Measurements from ENCODE around the gene CAV1.

DNA sequence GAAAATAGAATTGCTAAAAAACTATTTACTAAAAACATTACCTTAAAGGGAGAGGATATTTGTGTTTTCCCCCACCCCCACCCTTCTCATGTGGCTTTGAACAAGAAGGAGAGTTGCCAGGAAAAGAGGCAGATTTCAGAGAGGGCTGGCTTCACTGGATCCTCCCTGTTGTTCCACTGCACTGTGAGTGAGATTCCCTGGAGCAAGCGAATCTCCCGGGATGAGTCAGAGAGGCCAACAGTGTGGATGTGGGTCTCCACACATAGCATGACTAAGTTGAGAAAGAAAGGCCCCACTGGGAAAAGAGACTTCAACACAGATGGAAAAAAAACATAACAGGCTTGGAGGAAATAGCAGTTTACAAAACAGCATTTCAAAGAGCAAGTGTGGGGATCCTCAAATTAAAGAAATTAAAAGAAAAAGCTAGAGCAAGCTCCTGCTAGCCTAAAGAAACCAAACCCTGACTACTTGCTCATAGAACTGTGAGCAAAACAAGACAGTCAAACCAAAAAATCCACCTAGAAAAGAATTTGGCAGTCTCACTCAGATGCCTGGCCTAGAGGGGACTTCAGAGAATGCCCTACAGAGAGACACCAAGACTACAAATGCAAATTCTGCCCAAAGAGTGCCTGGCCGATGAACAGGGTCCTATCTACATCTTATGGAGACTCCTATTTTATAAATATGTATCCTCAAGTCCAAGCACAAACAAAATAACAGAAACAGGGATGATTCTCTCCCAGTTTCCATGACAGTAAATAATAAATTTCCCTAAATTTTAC is 3.4 kb downstream of the CAV1 start:
- TF ChIP-seq NFRKB (IDR thresholded peaks at IDR 0.05) (no peak), FOXA1 (IDR thresholded peaks at IDR 0.05) (no peak)

Data from HEK293T (cell line).